A549 (cell line): ENCODE results near the gene BCL11B.

Source experiments
- BHLHE40 ChIP-seq: IDR thresholded peaks from 2 replicates; pipeline ENCODE4 v1.6.1; 2012; ENCODE audit warnings: low read depth, low read length, inconsistent platforms
- CTCF ChIP-seq: fragments of >200 bp; sonication (Bioruptor Twin); formaldehyde crosslinking; IDR thresholded peaks from 3 replicates; pipeline ENCODE4 v1.5.1; 2016
- KDM1A ChIP-seq: fragments of 200-600 bp; sonication (generic); IDR thresholded peaks from 2 replicates; pipeline ENCODE4 v1.6.1; 2016; ENCODE audit warnings: low read depth, mild to moderate bottlenecking
- POLR2A ChIP-seq: IDR thresholded peaks from 2 replicates; pipeline ENCODE4 v1.6.1; 2012; ENCODE audit warnings: mild to moderate bottlenecking, low read length
- RCOR1 ChIP-seq: fragments of 150-350 bp; IDR thresholded peaks from 2 replicates; pipeline ENCODE4 v1.6.1; 2014; ENCODE audit warnings: antibody characterized with exemption, low read length, low read depth
- USF2 ChIP-seq: fragments of 450-650 bp; IDR thresholded peaks from 2 replicates; pipeline ENCODE4 v1.6.1; 2014; ENCODE audit warnings: antibody characterized with exemption

- no peak for TF ChIP-seq CTCF
- no peak for TF ChIP-seq KDM1A
- TF ChIP-seq POLR2A: no peak
- TF ChIP-seq USF2: no peak
- no peak for TF ChIP-seq RCOR1
- no peak for TF ChIP-seq BHLHE40
Measured at GRCh38 chr14:99225436-99226203, 46.4 kb downstream of the BCL11B start.
